Panc1 (cell line): ENCODE data around the gene SEC63. TPM values are rescaled to one million over a fixed set of nuclear protein-coding genes. Genes with fewer than 3 reads are reported as not detected.
A peak's percentile ranks its signal among the peaks of the same experiment; 100 is the strongest.
"Not testable (repeated sequence)": the region's sequence is repeated elsewhere in the genome, so short reads cannot be mapped to it uniquely, and the experiment has no call there.

Source experiments
- ATAC-seq: fragments of 200-7000 bp; cut with Tn5 transposase; 2 replicates; pipeline ENCODE4 v1.9.1; 2020; ENCODE audit warnings: mild to moderate bottlenecking, moderate library complexity
- BruUV-seq: library from RNA; stranded (reverse); fragments of 400-500 nt; replicated peaks from 2 replicates; lab custom pipeline; 2021; lab: Mats Ljungman, UMichigan
- CTCF ChIA-PET: fragments of 300-600 bp; sonication (Branson Sonifier 250); formaldehyde crosslinking; loops from one replicate; lab custom pipeline; 2022; ENCODE audit warnings: antibody characterized with exemption; lab: Charles Lee
- POLR2A ChIA-PET: fragments of 300-600 bp; sonication (Branson Sonifier 250); formaldehyde crosslinking; loops from one replicate; lab custom pipeline; 2022; ENCODE audit warnings: antibody characterized with exemption; lab: Charles Lee
- DNase-seq: peaks from one replicate; pipeline ENCODE4 v3.0.0-alpha.2; 2010; ENCODE audit warnings: low read depth, low spot score
- H3K27ac ChIP-seq: 2 replicates; pipeline ENCODE4 v1.5.1; 2011; ENCODE audit warnings: mild to moderate bottlenecking, low read length, inconsistent platforms
- H3K27me3 ChIP-seq: fragments of 200-500 bp; sonication (Bioruptor generic); 2 replicates; pipeline ENCODE4 v1.6.0; 2014; ENCODE audit warnings: low read length, inconsistent platforms; ENCODE audit not compliant: control insufficient read depth, insufficient read depth
- H3K36me3 ChIP-seq: fragments of 200-500 bp; sonication (Bioruptor generic); 2 replicates; pipeline ENCODE4 v1.5.1; 2014; ENCODE audit warnings: inconsistent platforms, mild to moderate bottlenecking, low read length, moderate library complexity; ENCODE audit not compliant: control insufficient read depth, insufficient read depth
- H3K4me1 ChIP-seq: 2 replicates; pipeline ENCODE4 v1.5.1; 2011; ENCODE audit warnings: inconsistent platforms, mild to moderate bottlenecking, low read length, moderate library complexity; ENCODE audit not compliant: control insufficient read depth, insufficient read depth
- H3K4me3 ChIP-seq, 2 experiments: 2 replicates each; pipeline ENCODE4 v1.5.1; 2011 to 2012; ENCODE audit warnings: low read depth in 2 of 2, low read length in 2 of 2, mild to moderate bottlenecking in 2 of 2, inconsistent platforms in 1 of 2, moderate library complexity in 1 of 2
- H3K9me3 ChIP-seq: fragments of 200-500 bp; sonication (Bioruptor generic); 2 replicates; pipeline ENCODE4 v1.5.1; 2014; ENCODE audit warnings: low read depth, mild to moderate bottlenecking, inconsistent platforms, low read length, moderate library complexity; ENCODE audit not compliant: control insufficient read depth, insufficient read depth
- POLR2AphosphoS5 ChIP-seq: IDR thresholded peaks from 2 replicates; pipeline ENCODE4 v1.6.1; 2012; ENCODE audit warnings: mild to moderate bottlenecking, low read depth, low read length, moderate library complexity
- REST ChIP-seq, 2 experiments: IDR thresholded peaks; 2 replicates each; pipeline ENCODE4 v1.6.1; 2011 to 2012; ENCODE audit warnings: low read depth in 2 of 2, control low read depth in 1 of 2, low read length in 1 of 2, mild to moderate bottlenecking in 1 of 2, moderate library complexity in 1 of 2; ENCODE audit not compliant: insufficient read depth in 1 of 2
- SIN3A ChIP-seq: IDR thresholded peaks from 2 replicates; pipeline ENCODE4 v1.6.1; 2012; ENCODE audit warnings: low read depth, mild to moderate bottlenecking, low read length, moderate library complexity, borderline replicate concordance; ENCODE audit not compliant: insufficient read depth
- TCF7L2 ChIP-seq: IDR thresholded peaks from 2 replicates; pipeline ENCODE4 v1.6.1; 2011; ENCODE audit warnings: mild to moderate bottlenecking, low read depth, low read length, inconsistent platforms
- in situ Hi-C: cut with HindIII; loops from 2 replicates; pipeline ENCODE4 v1.10.0; 2016; ENCODE audit warnings: low sequenced_read_pairs, low pct_unique_long_range_greater_than_20kb
- intact Hi-C: fragments of 100-400 bp; cut with micrococcal nuclease; formaldehyde crosslinking; loops from one replicate; pipeline ENCODE4 v1.10.0; 2022; ENCODE audit not compliant: unreplicated experiment
- total RNA-seq: library from RNA; stranded (reverse); gene quantifications from one replicate; pipeline ENCODE4 v1.2.1, GENCODE V29; 2021; ENCODE audit not compliant: unreplicated experiment
- TF ChIP-seq, protein P1 (sequence below): fragments of 450-650 bp; IDR thresholded peaks from 2 replicates; pipeline ENCODE4 v1.5.1; 2017; ENCODE audit warnings: mild to moderate bottlenecking

The SEC63 gene
- total RNA-seq, 1 experiment from 2014 or later: 172 TPM

- H3K36me3 ChIP-seq: no peaks in the 10 kb centered on the region
- intact Hi-C loops: no loop called here
- in situ Hi-C loops: no loop called here
- no peaks in the 10 kb centered on the region for H3K27me3 ChIP-seq
- peaks cover 11% of the 10 kb centered on the region for H3K4me1 ChIP-seq
- BruUV-seq: no TSS peak
- TF ChIP-seq POLR2AphosphoS5: no peak
- TF ChIP-seq SIN3A: no peak
- TF ChIP-seq, protein P1, sequence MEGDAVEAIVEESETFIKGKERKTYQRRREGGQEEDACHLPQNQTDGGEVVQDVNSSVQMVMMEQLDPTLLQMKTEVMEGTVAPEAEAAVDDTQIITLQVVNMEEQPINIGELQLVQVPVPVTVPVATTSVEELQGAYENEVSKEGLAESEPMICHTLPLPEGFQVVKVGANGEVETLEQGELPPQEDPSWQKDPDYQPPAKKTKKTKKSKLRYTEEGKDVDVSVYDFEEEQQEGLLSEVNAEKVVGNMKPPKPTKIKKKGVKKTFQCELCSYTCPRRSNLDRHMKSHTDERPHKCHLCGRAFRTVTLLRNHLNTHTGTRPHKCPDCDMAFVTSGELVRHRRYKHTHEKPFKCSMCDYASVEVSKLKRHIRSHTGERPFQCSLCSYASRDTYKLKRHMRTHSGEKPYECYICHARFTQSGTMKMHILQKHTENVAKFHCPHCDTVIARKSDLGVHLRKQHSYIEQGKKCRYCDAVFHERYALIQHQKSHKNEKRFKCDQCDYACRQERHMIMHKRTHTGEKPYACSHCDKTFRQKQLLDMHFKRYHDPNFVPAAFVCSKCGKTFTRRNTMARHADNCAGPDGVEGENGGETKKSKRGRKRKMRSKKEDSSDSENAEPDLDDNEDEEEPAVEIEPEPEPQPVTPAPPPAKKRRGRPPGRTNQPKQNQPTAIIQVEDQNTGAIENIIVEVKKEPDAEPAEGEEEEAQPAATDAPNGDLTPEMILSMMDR: no peak
- TF ChIP-seq TCF7L2: no peak
- TF ChIP-seq REST (IDR thresholded peaks at IDR 0.05; ENCODE audit: insufficient read depth in 1 of 2, low read depth in 2 of 2, low read length in 1 of 2): no peak
- CTCF ChIA-PET: no interaction called here
- no peak for DNase-seq
- H3K9me3 ChIP-seq: no peaks in the 10 kb centered on the region
- H3K27ac ChIP-seq: no peak overlapping the region
- H3K4me3 ChIP-seq: no peak overlapping the region
- ATAC-seq: no peak
- POLR2A ChIA-PET: no interaction called here
Observed at GRCh38 chr6:107942142-107942541, 15.9 kb downstream of the SEC63 start.

- ATAC-seq: no peak
- TSS peak; percentile 8 for BruUV-seq
- in situ Hi-C loops: no loop called here
- POLR2A ChIA-PET: no interaction called here
- Histone ChIP-seq H3K36me3 (no peaks in the 10 kb centered on the region), H3K4me3 (no peak overlapping the region), H3K27ac (no peak overlapping the region), H3K9me3 (no peaks in the 10 kb centered on the region), H3K27me3 (no peaks in the 10 kb centered on the region), H3K4me1 (peaks cover 11% of the 10 kb centered on the region)
- intact Hi-C loops: no loop called here
- TF ChIP-seq POLR2AphosphoS5 (no peak), SIN3A (no peak)
- DNase-seq: no peak
- CTCF ChIA-PET: no interaction called here
Observed at GRCh38 chr6:107941627-107942026, 16.4 kb downstream of the SEC63 start.

GRCh38 chr6:107941199-107941598 is 16.8 kb downstream of the SEC63 start:
- CTCF ChIA-PET: no interaction called here
- intact Hi-C loops: no loop called here
- H3K4me3 ChIP-seq: no peak overlapping the region
- DNase-seq (no peak), ATAC-seq (no peak)
- no TSS peak for BruUV-seq
- H3K27ac ChIP-seq: no peak overlapping the region
- no peaks in the 10 kb centered on the region for H3K27me3 ChIP-seq
- POLR2A ChIA-PET: no interaction called here
- no peaks in the 10 kb centered on the region for H3K9me3 ChIP-seq
- H3K36me3 ChIP-seq: no peaks in the 10 kb centered on the region
- H3K4me1 ChIP-seq: peaks cover 11% of the 10 kb centered on the region
- in situ Hi-C loops: no loop called here
- TF ChIP-seq REST (IDR thresholded peaks at IDR 0.05; ENCODE audit: insufficient read depth in 1 of 2, low read depth in 2 of 2, low read length in 1 of 2) (no peak), SIN3A (no peak), POLR2AphosphoS5 (no peak)
- TF ChIP-seq, protein P1: no peak

DNA sequence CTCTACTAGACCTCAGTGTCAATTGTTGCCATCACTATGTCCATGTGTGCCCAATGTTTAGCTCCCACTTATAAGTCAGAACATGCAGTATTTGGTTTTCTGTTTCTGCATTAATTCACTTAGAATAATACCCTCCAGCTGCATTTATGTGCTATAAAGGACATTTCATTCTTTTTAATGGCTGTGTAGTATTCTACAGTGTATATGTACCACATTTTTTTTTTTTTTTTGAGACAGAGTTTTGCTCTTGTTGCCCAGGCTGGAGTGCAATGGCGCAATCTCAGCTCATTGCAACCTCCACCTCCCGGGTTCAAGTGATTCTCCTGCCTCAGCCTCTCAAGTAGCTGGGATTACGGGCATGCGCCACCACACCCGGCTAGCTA is 21.1 kb downstream of the SEC63 start:
- peaks cover 11% of the 10 kb centered on the region; the same call in 1 of the 2 replicates for H3K9me3 ChIP-seq
- H3K27ac ChIP-seq, in situ Hi-C loops, DNase-seq, H3K27me3 ChIP-seq, ATAC-seq, H3K4me3 ChIP-seq, POLR2A ChIA-PET, intact Hi-C loops, H3K36me3 ChIP-seq, BruUV-seq, H3K4me1 ChIP-seq: not testable (repeated sequence)
- CTCF ChIA-PET: interaction anchor here (0.7 kb wide), 1 partner anchor 1067 kb away, joined by 6 read pairs; no protein-coding TSS in a partner anchor
